GM19397 (cell line): ENCODE data around the gene BOC.

ENCODE experiments used
- ATAC-seq: cut with Tn5 transposase; IDR thresholded peaks from one replicate; pipeline ENCODE4 v1.9.1; 2021; ENCODE audit warnings: mild to moderate bottlenecking, moderate library complexity; ENCODE audit not compliant: unreplicated experiment

BOC gene

GRCh38 chr3:113223475-113224281, 12.3 kb downstream of the BOC start:
- no peak for ATAC-seq

GRCh38 chr3:113225286-113225685, 13.9 kb downstream of the BOC start:
- ATAC-seq = no peak

GRCh38 chr3:113226491-113226890, 15.1 kb downstream of the BOC start:
- ATAC-seq = no peak

GRCh38 chr3:113227146-113227545, 15.8 kb downstream of the BOC start:
- no peak for ATAC-seq

GRCh38 chr3:113228498-113229286, 17.3 kb downstream of the BOC start:
- ATAC-seq = no peak

GRCh38 chr3:113231391-113231790, 20.0 kb downstream of the BOC start:
- no peak for ATAC-seq

- no peak for ATAC-seq
Measured at GRCh38 chr3:113231827-113232253, 20.5 kb downstream of the BOC start.

- ATAC-seq = no peak
Measured at GRCh38 chr3:113232342-113232741, 21.0 kb downstream of the BOC start.

- ATAC-seq = no peak
Measured at GRCh38 chr3:113233497-113233896, 22.1 kb downstream of the BOC start.

GRCh38 chr3:113234028-113234427, 22.7 kb downstream of the BOC start:
- no peak for ATAC-seq

GRCh38 chr3:113234688-113235260, 23.4 kb downstream of the BOC start:
- ATAC-seq = no peak

- ATAC-seq = no peak
Measured at GRCh38 chr3:113238503-113238902, 27.1 kb downstream of the BOC start.

- ATAC-seq = no peak
Measured at GRCh38 chr3:113240841-113241240, 29.5 kb downstream of the BOC start.

GRCh38 chr3:113241292-113242095, 30.1 kb downstream of the BOC start:
- ATAC-seq = no peak

GRCh38 chr3:113242096-113242581, 30.8 kb downstream of the BOC start:
- no peak for ATAC-seq

- ATAC-seq = no peak
Measured at GRCh38 chr3:113243071-113243470, 31.7 kb downstream of the BOC start.

- no peak for ATAC-seq
Measured at GRCh38 chr3:113243846-113244245, 32.5 kb downstream of the BOC start.

- no peak for ATAC-seq
Measured at GRCh38 chr3:113245761-113246161, 34.4 kb downstream of the BOC start.

- no peak for ATAC-seq
Measured at GRCh38 chr3:113247068-113247467, 35.7 kb downstream of the BOC start.

GRCh38 chr3:113247675-113248458, 36.5 kb downstream of the BOC start:
- ATAC-seq = no peak
